Epidermal melanocyte (primary cell): ENCODE results near the gene BPHL.
"Not testable (repeated sequence)": the region's sequence is repeated elsewhere in the genome, so short reads cannot be mapped to it uniquely, and the experiment has no call there.

Source experiments
- DNase-seq: peaks from one replicate; pipeline ENCODE4 v3.0.0; 2011; ENCODE audit warnings: low spot score; ENCODE audit not compliant: insufficient read length

The BPHL gene

GRCh38 chr6:3122823-3123182, 4.3 kb downstream of the BPHL start:
- no peak for DNase-seq

- DNase-seq, result no peak
Observed at GRCh38 chr6:3124667-3125066, 6.2 kb downstream of the BPHL start.

- no peak for DNase-seq
Observed at GRCh38 chr6:3125815-3126214, 7.3 kb downstream of the BPHL start.

GRCh38 chr6:3128356-3129108, 10.0 kb downstream of the BPHL start:
- no peak for DNase-seq

- DNase-seq, result no peak
Observed at GRCh38 chr6:3131695-3132094, 13.2 kb downstream of the BPHL start.

GRCh38 chr6:3133515-3133914, 15.0 kb downstream of the BPHL start:
- DNase-seq, result no peak

GRCh38 chr6:3135668-3136291, 17.3 kb downstream of the BPHL start:
- no peak for DNase-seq

- no peak for DNase-seq
Observed at GRCh38 chr6:3136292-3137011, 17.9 kb downstream of the BPHL start.

- DNase-seq, result no peak
Observed at GRCh38 chr6:3137057-3137777, 18.7 kb downstream of the BPHL start.

- DNase-seq, result not testable (repeated sequence)
Observed at GRCh38 chr6:3137873-3138272, 19.4 kb downstream of the BPHL start.

- no peak for DNase-seq
Observed at GRCh38 chr6:3138341-3138740, 19.8 kb downstream of the BPHL start.

- peak; percentile 88 for DNase-seq
Observed at GRCh38 chr6:3139090-3139903, 20.8 kb downstream of the BPHL start.

GRCh38 chr6:3140201-3140600, 21.7 kb downstream of the BPHL start:
- DNase-seq, result no peak

GRCh38 chr6:3142536-3142935, 24.0 kb downstream of the BPHL start:
- DNase-seq, result no peak

GRCh38 chr6:3143158-3143557, 24.6 kb downstream of the BPHL start:
- DNase-seq, result no peak

GRCh38 chr6:3144571-3144970, 26.1 kb downstream of the BPHL start:
- DNase-seq, result no peak

- no peak for DNase-seq
Observed at GRCh38 chr6:3147914-3148757, 29.6 kb downstream of the BPHL start.

- DNase-seq, result no peak
Observed at GRCh38 chr6:3151691-3152090, 33.2 kb downstream of the BPHL start.

- DNase-seq, result no peak
Observed at GRCh38 chr6:3152689-3153088, 34.2 kb downstream of the BPHL start.

GRCh38 chr6:3155416-3155815, 36.9 kb downstream of the BPHL start:
- DNase-seq, result not testable (repeated sequence)
